GM12878 (cell line): ENCODE measurements around the gene SLC25A27. TPM values are rescaled to one million over a fixed set of nuclear protein-coding genes. Genes with fewer than 3 reads are reported as not detected.

ENCODE experiments used
- ATAC-seq: fragments of 200-7000 bp; cut with Tn5 transposase; 3 replicates; pipeline ENCODE4 v1.9.1; 2020; ENCODE audit warnings: mild to moderate bottlenecking, moderate library complexity
- BruUV-seq: library from RNA; stranded (reverse); fragments of 400-500 nt; replicated peaks from 2 replicates; lab custom pipeline; 2021; lab: Mats Ljungman, UMichigan
- CTCF ChIA-PET: fragments of 300-600 bp; sonication (Branson Sonifier 250); formaldehyde crosslinking; extraction: SDS; loops from one replicate; lab custom pipeline; 2021; ENCODE audit warnings: inconsistent platforms; lab: Yijun Ruan, JAX
- POLR2A ChIA-PET: fragments of 350-600 bp; formaldehyde crosslinking; extraction: SDS; loops from one replicate; lab custom pipeline; 2021; ENCODE audit warnings: inconsistent platforms; lab: Charles Lee
- RAD21 ChIA-PET: fragments of 300-600 bp; sonication (Branson Sonifier 250); formaldehyde crosslinking; loops from one replicate; lab custom pipeline; 2023; ENCODE audit warnings: antibody characterized with exemption; ENCODE audit not compliant: unreplicated experiment; lab: Charles Lee
- SMC1A ChIA-PET: fragments of 300-600 bp; sonication (Branson Sonifier 250); formaldehyde crosslinking; loops from one replicate; lab custom pipeline; 2023; ENCODE audit not compliant: unreplicated experiment, uncharacterized antibody; lab: Charles Lee
- DNase-seq: peaks from one replicate; pipeline ENCODE4 v3.0.0-alpha.2; 2011; ENCODE audit warnings: low read depth, low spot score
- FAIRE-seq: peaks from 3 replicates; lab custom pipeline; 2011; peaks lifted over from hg19 to GRCh38; lab: Jason Lieb, UNC
- H2AFZ ChIP-seq: 2 replicates; pipeline ENCODE4 v1.6.0; 2011; ENCODE audit warnings: low read depth, low read length, control low read depth; ENCODE audit not compliant: control insufficient read depth
- H3K27ac ChIP-seq: 2 replicates; pipeline ENCODE4 v1.5.1; 2011; ENCODE audit warnings: control low read depth; ENCODE audit not compliant: control insufficient read depth, insufficient read depth
- H3K27me3 ChIP-seq, 2 experiments: replicated peaks in 1 of 2; 2 replicates each; pipeline versions ENCODE4 v1.6.0 to v1.6.1; 2011; ENCODE audit warnings: low read length in 1 of 2; ENCODE audit not compliant: control insufficient read depth in 2 of 2, insufficient read depth in 2 of 2
- H3K36me3 ChIP-seq, 2 experiments: 2 replicates each; pipeline ENCODE4 v1.5.1; 2011; ENCODE audit warnings: low read length in 1 of 2; ENCODE audit not compliant: control insufficient read depth in 2 of 2, insufficient read depth in 2 of 2
- H3K4me1 ChIP-seq: 2 replicates; pipeline ENCODE4 v1.6.1; 2011; ENCODE audit warnings: mild to moderate bottlenecking, low read length, moderate library complexity, mixed read lengths; ENCODE audit not compliant: control insufficient read depth, insufficient read depth
- H3K4me2 ChIP-seq: 2 replicates; pipeline ENCODE4 v1.6.0; 2011; ENCODE audit warnings: control low read depth; ENCODE audit not compliant: control insufficient read depth, insufficient read depth
- H3K4me3 ChIP-seq: fragments of 200-600 bp; sonication (generic); 2 replicates; pipeline ENCODE4 v1.5.1; 2016
- H3K79me2 ChIP-seq: 2 replicates; pipeline ENCODE4 v1.6.0; 2011; ENCODE audit warnings: low read length; ENCODE audit not compliant: control insufficient read depth, insufficient read depth
- H3K9ac ChIP-seq: 2 replicates; pipeline ENCODE4 v1.8.0; 2011; ENCODE audit warnings: low read length, control low read depth, mixed read lengths; ENCODE audit not compliant: control insufficient read depth, insufficient read depth
- H3K9me3 ChIP-seq: replicated peaks from 3 replicates; pipeline ENCODE4 v1.5.1; 2011; ENCODE audit warnings: mild to moderate bottlenecking, low read length; ENCODE audit not compliant: control insufficient read depth, insufficient read depth
- H4K20me1 ChIP-seq: 2 replicates; pipeline ENCODE4 v1.6.0; 2011; ENCODE audit not compliant: control insufficient read depth, insufficient read depth
- BACH1 ChIP-seq: fragments of 450-650 bp; IDR thresholded peaks from 2 replicates; pipeline ENCODE4 v1.6.1; 2017; ENCODE audit warnings: mild to moderate bottlenecking, borderline replicate concordance
- E2F8 ChIP-seq: fragments of 450-650 bp; IDR thresholded peaks from 2 replicates; pipeline ENCODE4 v1.6.1; 2018; ENCODE audit warnings: mild to moderate bottlenecking, low read depth, moderate library complexity; ENCODE audit not compliant: partially characterized antibody
- HDAC6 ChIP-seq: fragments of 200-600 bp; sonication (generic); IDR thresholded peaks from one replicate; pipeline ENCODE4 v1.8.0; 2017; ENCODE audit warnings: antibody characterized with exemption; ENCODE audit not compliant: unreplicated experiment
- IKZF2 ChIP-seq, 2 experiments: fragments of 450-650 bp; IDR thresholded peaks; 2 replicates each; pipeline ENCODE4 v1.6.1; 2017; ENCODE audit warnings: mild to moderate bottlenecking in 2 of 2, moderate library complexity in 2 of 2
- KAT2A ChIP-seq: conservative IDR thresholded peaks from 2 replicates; pipeline ENCODE4 v1.6.1; 2011; ENCODE audit warnings: low read depth, low read length; ENCODE audit not compliant: control insufficient read depth
- LARP7 ChIP-seq: fragments of 450-650 bp; IDR thresholded peaks from 2 replicates; pipeline ENCODE4 v1.6.1; 2017; ENCODE audit warnings: mild to moderate bottlenecking
- MYB ChIP-seq: fragments of 150-350 bp; IDR thresholded peaks from 2 replicates; pipeline ENCODE4 v1.6.1; 2014; ENCODE audit warnings: mild to moderate bottlenecking, low read depth, low read length, borderline replicate concordance
- NFYB ChIP-seq: IDR thresholded peaks from 2 replicates; pipeline ENCODE4 v1.6.1; 2011; ENCODE audit warnings: low read depth, mild to moderate bottlenecking, low read length, improper control_type of control experiment, moderate library complexity; ENCODE audit not compliant: insufficient read depth
- PAX8 ChIP-seq: fragments of 450-650 bp; IDR thresholded peaks from 2 replicates; pipeline ENCODE4 v1.6.1; 2017; ENCODE audit warnings: mild to moderate bottlenecking, moderate library complexity
- PBX3 ChIP-seq: IDR thresholded peaks from 2 replicates; pipeline ENCODE4 v1.6.1; 2011; ENCODE audit warnings: mild to moderate bottlenecking, low read depth, low read length, moderate library complexity; ENCODE audit not compliant: insufficient replicate concordance
- POU2F2 ChIP-seq: IDR thresholded peaks from 3 replicates; pipeline ENCODE4 v1.6.1; 2011; ENCODE audit warnings: low read depth, mild to moderate bottlenecking, low read length, borderline replicate concordance
- SIN3A ChIP-seq: IDR thresholded peaks from 2 replicates; pipeline ENCODE4 v1.6.1; 2012; ENCODE audit warnings: low read depth, low read length, improper control_type of control experiment
- ZNF217 ChIP-seq: fragments of 450-650 bp; IDR thresholded peaks from 2 replicates; pipeline ENCODE4 v1.6.1; 2017; ENCODE audit warnings: antibody characterized with exemption, mild to moderate bottlenecking
- ZNF24 ChIP-seq: fragments of 450-650 bp; IDR thresholded peaks from 2 replicates; pipeline ENCODE4 v1.6.1; 2017; ENCODE audit warnings: antibody characterized with exemption, mild to moderate bottlenecking
- WGBS: methylation state at CpG from one replicate; pipeline ENCODE4 v1.1.6; 2016; ENCODE audit warnings: low lambda C conversion rate; ENCODE audit not compliant: insufficient replicate concordance, insufficient coverage; ENCODE audit errors: missing lambda C conversion rate; 5-methylcytosine and 5-hydroxymethylcytosine counted together
- in situ Hi-C: fragments of 300-500 bp; cut with MboI; formaldehyde crosslinking; loops from 9 replicates; pipeline ENCODE4 v1.14.3; 2018; ENCODE audit warnings: mixed read lengths
- intact Hi-C: fragments of 100-400 bp; cut with micrococcal nuclease; formaldehyde crosslinking; loops from one replicate; pipeline ENCODE4 v1.14.2; 2022; ENCODE audit not compliant: unreplicated experiment
- polyA plus RNA-seq, 11 experiments: library from polyadenylated mRNA; depleted of rRNA in 4 of 11; unstranded in 6 of 11; stranded (reverse) in 5 of 11; fragments of >200 nt; fragmentation: Nextera tagmentation in 4 of 11; fragmentation: Illumina TruSeq in 1 of 11; extraction: Ambion mirVana in 4 of 11; extraction: Trizol in 1 of 11; gene quantifications; 1 replicate in 1 of 11; 2 replicates in 10 of 11; pipeline versions ENCODE4 v1.2.1 to v1.2.3, GENCODE V29; 2011 to 2016; ENCODE audit warnings: inconsistent platforms in 2 of 11, missing spikeins in 2 of 11, low read depth in 1 of 11
- total RNA-seq, 4 experiments: library from RNA; depleted of rRNA in 3 of 4; stranded (reverse); fragments of >200 nt in 3 of 4; fragmentation: Illumina TruSeq in 1 of 4; extraction: Trizol in 1 of 4; gene quantifications; 2 replicates each; pipeline versions ENCODE4 v1.2.1 to v1.2.3, GENCODE V29; 2013 to 2021
- TF ChIP-seq, protein P1 (sequence below): IDR thresholded peaks from 2 replicates; pipeline ENCODE4 v1.6.1; 2012; ENCODE audit warnings: low read depth, low read length, improper control_type of control experiment
- TF ChIP-seq, protein P2 (sequence below): fragments of 450-650 bp; IDR thresholded peaks from 2 replicates; pipeline ENCODE4 v1.6.1; 2017; ENCODE audit warnings: mild to moderate bottlenecking, moderate library complexity
- TF ChIP-seq, protein P3 (sequence below): IDR thresholded peaks from 2 replicates; pipeline ENCODE4 v1.6.1; 2011; ENCODE audit warnings: low read depth, mild to moderate bottlenecking, low read length, moderate library complexity, borderline replicate concordance; ENCODE audit errors: extremely low read depth

Gene SLC25A27
- total and polyA plus RNA-seq, 10 of the 15 experiments (the other 5 are each of a cell fraction or from before 2014, with no cell fraction given), result not detected

DNA sequence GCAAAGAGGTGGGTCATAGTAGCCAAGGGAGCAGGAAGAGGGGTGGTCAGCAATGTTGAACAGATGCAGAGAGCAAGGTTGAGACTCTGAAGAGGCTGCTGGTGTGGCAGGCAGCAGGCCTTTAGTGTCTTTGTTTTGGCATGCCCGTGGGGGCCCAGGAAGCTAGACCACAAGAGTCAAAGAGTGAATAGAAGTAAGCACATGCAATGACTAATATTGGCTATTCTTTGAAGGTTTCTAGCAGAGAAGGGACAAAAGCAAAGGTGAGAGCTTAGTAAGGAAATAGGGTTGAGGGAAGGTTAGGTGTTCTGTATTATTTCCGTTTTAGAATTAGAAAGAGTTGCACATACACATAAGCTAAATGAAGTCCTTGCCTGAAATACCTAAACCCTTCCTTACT is 53.7 kb downstream of the SLC25A27 start:
- ChIA-PET SMC1A (no interaction called here), POLR2A (interaction anchor here (0.5 kb wide), 1 partner anchor 203 kb away, joined by 3 read pairs; no protein-coding TSS in a partner anchor), CTCF (no interaction called here), RAD21 (no interaction called here)
- Histone ChIP-seq H3K27ac (no peak overlapping the region), H3K27me3 (no peaks in the 10 kb centered on the region), H3K36me3 (no peaks in the 10 kb centered on the region), H3K79me2 (no peaks in the 10 kb centered on the region), H3K4me3 (no peak overlapping the region), H3K9ac (no peak overlapping the region), H3K4me2 (no peak overlapping the region), H3K4me1 (no peaks in the 10 kb centered on the region), H4K20me1 (no peaks in the 10 kb centered on the region), H3K9me3 (no peaks in the 10 kb centered on the region), H2AFZ (no peak overlapping the region)
- in situ Hi-C loops, result no loop called here
- no TSS peak for BruUV-seq
- 18% methylated on average over 2 of the region's 2 CpGs for WGBS
- intact Hi-C loops, result no loop called here
- FAIRE-seq (no peak), ATAC-seq (no peak; the same call in 2 of the 3 replicates), DNase-seq (no peak)
- no peak for TF ChIP-seq BACH1
- TF ChIP-seq POU2F2, result no peak
- no peak for TF ChIP-seq ZNF24
- TF ChIP-seq, protein P1, sequence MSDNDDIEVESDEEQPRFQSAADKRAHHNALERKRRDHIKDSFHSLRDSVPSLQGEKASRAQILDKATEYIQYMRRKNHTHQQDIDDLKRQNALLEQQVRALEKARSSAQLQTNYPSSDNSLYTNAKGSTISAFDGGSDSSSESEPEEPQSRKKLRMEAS, result no peak
- no peak for TF ChIP-seq MYB
- TF ChIP-seq KAT2A, result no peak
- TF ChIP-seq SIN3A, result no peak
- no peak for TF ChIP-seq HDAC6
- TF ChIP-seq PAX8, result no peak
- TF ChIP-seq NFYB, result no peak
- no peak for TF ChIP-seq E2F8
- TF ChIP-seq, protein P2, sequence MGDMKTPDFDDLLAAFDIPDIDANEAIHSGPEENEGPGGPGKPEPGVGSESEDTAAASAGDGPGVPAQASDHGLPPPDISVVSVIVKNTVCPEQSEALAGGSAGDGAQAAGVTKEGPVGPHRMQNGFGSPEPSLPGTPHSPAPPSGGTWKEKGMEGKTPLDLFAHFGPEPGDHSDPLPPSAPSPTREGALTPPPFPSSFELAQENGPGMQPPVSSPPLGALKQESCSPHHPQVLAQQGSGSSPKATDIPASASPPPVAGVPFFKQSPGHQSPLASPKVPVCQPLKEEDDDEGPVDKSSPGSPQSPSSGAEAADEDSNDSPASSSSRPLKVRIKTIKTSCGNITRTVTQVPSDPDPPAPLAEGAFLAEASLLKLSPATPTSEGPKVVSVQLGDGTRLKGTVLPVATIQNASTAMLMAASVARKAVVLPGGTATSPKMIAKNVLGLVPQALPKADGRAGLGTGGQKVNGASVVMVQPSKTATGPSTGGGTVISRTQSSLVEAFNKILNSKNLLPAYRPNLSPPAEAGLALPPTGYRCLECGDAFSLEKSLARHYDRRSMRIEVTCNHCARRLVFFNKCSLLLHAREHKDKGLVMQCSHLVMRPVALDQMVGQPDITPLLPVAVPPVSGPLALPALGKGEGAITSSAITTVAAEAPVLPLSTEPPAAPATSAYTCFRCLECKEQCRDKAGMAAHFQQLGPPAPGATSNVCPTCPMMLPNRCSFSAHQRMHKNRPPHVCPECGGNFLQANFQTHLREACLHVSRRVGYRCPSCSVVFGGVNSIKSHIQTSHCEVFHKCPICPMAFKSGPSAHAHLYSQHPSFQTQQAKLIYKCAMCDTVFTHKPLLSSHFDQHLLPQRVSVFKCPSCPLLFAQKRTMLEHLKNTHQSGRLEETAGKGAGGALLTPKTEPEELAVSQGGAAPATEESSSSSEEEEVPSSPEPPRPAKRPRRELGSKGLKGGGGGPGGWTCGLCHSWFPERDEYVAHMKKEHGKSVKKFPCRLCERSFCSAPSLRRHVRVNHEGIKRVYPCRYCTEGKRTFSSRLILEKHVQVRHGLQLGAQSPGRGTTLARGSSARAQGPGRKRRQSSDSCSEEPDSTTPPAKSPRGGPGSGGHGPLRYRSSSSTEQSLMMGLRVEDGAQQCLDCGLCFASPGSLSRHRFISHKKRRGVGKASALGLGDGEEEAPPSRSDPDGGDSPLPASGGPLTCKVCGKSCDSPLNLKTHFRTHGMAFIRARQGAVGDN, result no peak
- no peak for TF ChIP-seq IKZF2 (IDR thresholded peaks at IDR 0.05)
- no peak for TF ChIP-seq ZNF217
- no peak for TF ChIP-seq PBX3
- TF ChIP-seq, protein P3, sequence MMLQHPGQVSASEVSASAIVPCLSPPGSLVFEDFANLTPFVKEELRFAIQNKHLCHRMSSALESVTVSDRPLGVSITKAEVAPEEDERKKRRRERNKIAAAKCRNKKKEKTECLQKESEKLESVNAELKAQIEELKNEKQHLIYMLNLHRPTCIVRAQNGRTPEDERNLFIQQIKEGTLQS, result no peak
- no peak for TF ChIP-seq LARP7
